OCI-LY7 (cell line): ENCODE results near the gene GPRIN2. TPM values are rescaled to one million over a fixed set of nuclear protein-coding genes. Genes with fewer than 3 reads are reported as not detected.

Source experiments
- BruUV-seq: library from RNA; stranded (reverse); fragments of 400-500 nt; replicated peaks from 2 replicates; lab custom pipeline; 2021; lab: Mats Ljungman, UMichigan
- CTCF ChIA-PET: fragments of 300-600 bp; sonication (Branson Sonifier 250); formaldehyde crosslinking; loops from one replicate; lab custom pipeline; 2022; ENCODE audit warnings: antibody characterized with exemption; ENCODE audit not compliant: unreplicated experiment; lab: Charles Lee
- POLR2A ChIA-PET: fragments of 300-600 bp; sonication (Branson Sonifier 250); formaldehyde crosslinking; loops from one replicate; lab custom pipeline; 2022; ENCODE audit warnings: antibody characterized with exemption; lab: Charles Lee
- DNase-seq: peaks from one replicate; pipeline ENCODE4 v3.0.0-alpha.2; 2015; ENCODE audit warnings: low spot score
- H2AFZ ChIP-seq: fragments of 200-600 bp; sonication (generic), shearing (Covaris generic); 2 replicates; pipeline ENCODE4 v1.6.1; 2014; ENCODE audit warnings: mild to moderate bottlenecking, antibody characterized with exemption, low read length, moderate library complexity
- H3K27ac ChIP-seq: fragments of 200-600 bp; sonication (generic); 2 replicates; pipeline ENCODE4 v1.5.1; 2014; ENCODE audit warnings: mixed run types, low read depth, mild to moderate bottlenecking, moderate library complexity, low read length, inconsistent platforms; ENCODE audit not compliant: poor library complexity, severe bottlenecking
- H3K36me3 ChIP-seq: fragments of 200-600 bp; sonication (generic); 2 replicates; pipeline ENCODE4 v1.6.1; 2014; ENCODE audit warnings: mild to moderate bottlenecking, antibody characterized with exemption, low read length, moderate library complexity, mixed read lengths; ENCODE audit not compliant: insufficient read depth
- H3K4me1 ChIP-seq: fragments of 200-600 bp; sonication (generic); 2 replicates; pipeline ENCODE4 v1.5.1; 2014; ENCODE audit warnings: mild to moderate bottlenecking, low read length; ENCODE audit not compliant: insufficient read depth, poor library complexity, severe bottlenecking
- H3K4me2 ChIP-seq: fragments of 200-600 bp; sonication (generic); 2 replicates; pipeline ENCODE4 v1.6.1; 2014; ENCODE audit warnings: mild to moderate bottlenecking, low read length
- H3K4me3 ChIP-seq: fragments of 200-600 bp; sonication (generic); 2 replicates; pipeline ENCODE4 v1.5.1; 2014; ENCODE audit warnings: mild to moderate bottlenecking, low read depth, low read length; ENCODE audit not compliant: poor library complexity, severe bottlenecking
- H3K79me2 ChIP-seq: fragments of 200-600 bp; sonication (generic); 2 replicates; pipeline ENCODE4 v1.6.1; 2016; ENCODE audit warnings: low read depth, mild to moderate bottlenecking, low read length, moderate library complexity, mixed read lengths; ENCODE audit not compliant: insufficient read depth
- H3K9me2 ChIP-seq: fragments of 200-600 bp; sonication (generic); 2 replicates; pipeline ENCODE4 v1.6.1; 2016; ENCODE audit warnings: mild to moderate bottlenecking, low read length, mixed read lengths; ENCODE audit not compliant: insufficient read depth
- H3K9me3 ChIP-seq: fragments of 200-600 bp; sonication (generic); 2 replicates; pipeline ENCODE4 v1.6.1; 2014; ENCODE audit warnings: mild to moderate bottlenecking, mixed run types, low read length, mixed read lengths
- H4K20me1 ChIP-seq: fragments of 200-600 bp; sonication (generic); 2 replicates; pipeline ENCODE4 v1.6.1; 2014; ENCODE audit warnings: mild to moderate bottlenecking, antibody characterized with exemption, low read length, moderate library complexity, mixed read lengths; ENCODE audit not compliant: insufficient read depth
- CTCF ChIP-seq: fragments of 200-600 bp; sonication (generic); conservative IDR thresholded peaks from 2 replicates; pipeline ENCODE4 v1.5.1; 2014; ENCODE audit warnings: mild to moderate bottlenecking, antibody characterized with exemption, low read length, moderate library complexity, mixed read lengths
- EZH2phosphoT487 ChIP-seq: fragments of 200-600 bp; sonication (generic); IDR thresholded peaks from 2 replicates; pipeline ENCODE4 v1.6.1; 2018; ENCODE audit warnings: low read depth, borderline replicate concordance, mild to moderate bottlenecking, mixed run types, antibody characterized with exemption, low read length, moderate library complexity, mixed read lengths
- intact Hi-C: fragments of 100-400 bp; cut with micrococcal nuclease; formaldehyde crosslinking; loops from one replicate; pipeline ENCODE4 v1.10.0; 2022; ENCODE audit not compliant: unreplicated experiment
- total RNA-seq, 2 experiments: library from RNA; depleted of rRNA in 1 of 2; stranded (reverse); fragments of >200 nt in 1 of 2; shearing (Covaris generic) in 1 of 2; gene quantifications; 2 replicates each; pipeline ENCODE4 v1.2.3, GENCODE V29; 2014 to 2022

GPRIN2 gene
- total RNA-seq, 2 experiments from 2014 or later, result not detected

- Histone ChIP-seq H3K9me2 (no peaks in the 10 kb centered on the region), H3K4me2 (no peak overlapping the region), H3K4me1 (no peaks in the 10 kb centered on the region), H2AFZ (no peak overlapping the region), H3K4me3 (no peak overlapping the region), H3K79me2 (no peaks in the 10 kb centered on the region), H3K36me3 (no peaks in the 10 kb centered on the region), H3K27ac (no peak overlapping the region), H3K9me3 (peaks cover 8% of the 10 kb centered on the region), H4K20me1 (no peaks in the 10 kb centered on the region)
- intact Hi-C loops, result no loop called here
- ChIA-PET CTCF (no interaction called here), POLR2A (no interaction called here)
- DNase-seq, result no peak
- no TSS peak for BruUV-seq
- TF ChIP-seq CTCF, result no peak
- no peak for TF ChIP-seq EZH2phosphoT487
Observed at GRCh38 chr10:46524472-46525176, 31.8 kb downstream of the GPRIN2 start.

- H4K20me1 ChIP-seq, result no peaks in the 10 kb centered on the region
- DNase-seq, result no peak
- no peaks in the 10 kb centered on the region for H3K36me3 ChIP-seq
- no peak overlapping the region for H3K4me2 ChIP-seq
- POLR2A ChIA-PET, result no interaction called here
- intact Hi-C loops, result no loop called here
- H3K79me2 ChIP-seq, result no peaks in the 10 kb centered on the region
- no peaks in the 10 kb centered on the region for H3K4me1 ChIP-seq
- no TSS peak for BruUV-seq
- H3K27ac ChIP-seq, result no peak overlapping the region
- CTCF ChIA-PET, result no interaction called here
- H2AFZ ChIP-seq, result no peak overlapping the region
- peaks cover 8% of the 10 kb centered on the region for H3K9me3 ChIP-seq
- H3K4me3 ChIP-seq, result no peak overlapping the region
- TF ChIP-seq EZH2phosphoT487 (no peak), CTCF (no peak)
- no peaks in the 10 kb centered on the region for H3K9me2 ChIP-seq
Observed at GRCh38 chr10:46523962-46524471, 32.4 kb downstream of the GPRIN2 start.
